Thoracic aorta (tissue), 2 donors: ENCODE results near the gene SETBP1. TPM values are rescaled to one million over a fixed set of nuclear protein-coding genes. Genes with fewer than 3 reads are reported as not detected.

ENCODE experiments used
- ATAC-seq: fragments of 150-250 bp; one replicate; pipeline ENCODE4 v1.8.0; 2017; ENCODE audit warnings: low read depth; ENCODE audit not compliant: insufficient number of reproducible peaks, low FRiP score
- DNase-seq: peaks from one replicate; pipeline ENCODE4 v3.0.0-alpha.2; 2020; ENCODE audit warnings: low spot score
- H3K27ac ChIP-seq, 2 donors: fragments of 200-600 bp; sonication (generic); 1 replicate in 1 of 2; 2 replicates in 1 of 2; pipeline ENCODE4 v1.5.1; 2016; ENCODE audit warnings: mild to moderate bottlenecking in 2 of 2, moderate library complexity in 2 of 2
- H3K27me3 ChIP-seq: fragments of 200-600 bp; sonication (generic); replicated peaks from 2 replicates; pipeline ENCODE4 v1.6.0; 2016; ENCODE audit warnings: mild to moderate bottlenecking; ENCODE audit not compliant: insufficient read depth
- H3K36me3 ChIP-seq: fragments of 200-600 bp; sonication (generic); one replicate; pipeline ENCODE4 v1.5.1; 2016
- H3K4me1 ChIP-seq, 2 donors: fragments of 200-600 bp; sonication (generic); 1 replicate in 1 of 2; 2 replicates in 1 of 2; pipeline versions ENCODE4 v1.5.1 to v1.6.0; 2016; ENCODE audit warnings: low read depth in 2 of 2, mild to moderate bottlenecking in 1 of 2; ENCODE audit not compliant: control insufficient read depth in 1 of 2
- H3K4me3 ChIP-seq: fragments of 200-600 bp; sonication (generic); 2 replicates; pipeline ENCODE4 v1.5.1; 2016; ENCODE audit warnings: mild to moderate bottlenecking
- H3K9me3 ChIP-seq: fragments of 200-600 bp; sonication (generic); 2 replicates; pipeline ENCODE4 v1.5.1; 2016
- total RNA-seq, 2 donors: library from RNA; depleted of rRNA; stranded (reverse); fragments of >200 nt; gene quantifications; one replicate each; pipeline versions ENCODE4 v1.1.0 to v1.2.3, GENCODE V29; 2016
- TF ChIP-seq, protein P1 (sequence below): fragments of 200-600 bp; sonication (generic); IDR thresholded peaks from one replicate; pipeline ENCODE4 v1.5.1; 2019; ENCODE audit warnings: antibody characterized with exemption

SETBP1 gene
- total RNA-seq, 2 donors from 2014 or later = 39.3 to 50.2 TPM

DNA sequence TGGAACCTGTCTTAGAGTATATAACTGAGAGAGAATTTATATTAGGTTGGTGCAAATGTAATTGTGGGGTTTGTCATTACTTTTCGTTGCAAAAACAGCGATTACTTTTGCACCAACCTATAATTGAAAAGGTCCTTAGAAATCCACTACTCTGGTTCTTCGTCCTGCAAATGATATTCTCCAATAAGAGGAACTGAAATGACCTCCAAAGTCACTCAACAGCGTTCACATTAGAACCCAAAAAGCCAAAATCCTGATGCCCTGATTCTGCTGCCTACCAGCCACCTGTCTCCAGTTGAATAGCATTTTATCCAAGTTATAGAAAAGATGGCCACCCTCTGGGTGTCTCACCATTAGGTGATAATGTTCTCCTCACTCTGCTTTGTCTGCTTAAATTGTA is 230.6 kb downstream of the SETBP1 start:
- TF ChIP-seq, protein P1, sequence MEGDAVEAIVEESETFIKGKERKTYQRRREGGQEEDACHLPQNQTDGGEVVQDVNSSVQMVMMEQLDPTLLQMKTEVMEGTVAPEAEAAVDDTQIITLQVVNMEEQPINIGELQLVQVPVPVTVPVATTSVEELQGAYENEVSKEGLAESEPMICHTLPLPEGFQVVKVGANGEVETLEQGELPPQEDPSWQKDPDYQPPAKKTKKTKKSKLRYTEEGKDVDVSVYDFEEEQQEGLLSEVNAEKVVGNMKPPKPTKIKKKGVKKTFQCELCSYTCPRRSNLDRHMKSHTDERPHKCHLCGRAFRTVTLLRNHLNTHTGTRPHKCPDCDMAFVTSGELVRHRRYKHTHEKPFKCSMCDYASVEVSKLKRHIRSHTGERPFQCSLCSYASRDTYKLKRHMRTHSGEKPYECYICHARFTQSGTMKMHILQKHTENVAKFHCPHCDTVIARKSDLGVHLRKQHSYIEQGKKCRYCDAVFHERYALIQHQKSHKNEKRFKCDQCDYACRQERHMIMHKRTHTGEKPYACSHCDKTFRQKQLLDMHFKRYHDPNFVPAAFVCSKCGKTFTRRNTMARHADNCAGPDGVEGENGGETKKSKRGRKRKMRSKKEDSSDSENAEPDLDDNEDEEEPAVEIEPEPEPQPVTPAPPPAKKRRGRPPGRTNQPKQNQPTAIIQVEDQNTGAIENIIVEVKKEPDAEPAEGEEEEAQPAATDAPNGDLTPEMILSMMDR = no peak
- H3K4me1 ChIP-seq = peaks cover 0 to 14% of the 10 kb centered on the region in 2 donors
- H3K27me3 ChIP-seq = no peaks in the 10 kb centered on the region
- H3K36me3 ChIP-seq = no peaks in the 10 kb centered on the region
- no peak overlapping the region for H3K4me3 ChIP-seq
- no peak for DNase-seq
- ATAC-seq = no peak
- no peaks in the 10 kb centered on the region for H3K9me3 ChIP-seq
- H3K27ac ChIP-seq = no peak overlapping the region

DNA sequence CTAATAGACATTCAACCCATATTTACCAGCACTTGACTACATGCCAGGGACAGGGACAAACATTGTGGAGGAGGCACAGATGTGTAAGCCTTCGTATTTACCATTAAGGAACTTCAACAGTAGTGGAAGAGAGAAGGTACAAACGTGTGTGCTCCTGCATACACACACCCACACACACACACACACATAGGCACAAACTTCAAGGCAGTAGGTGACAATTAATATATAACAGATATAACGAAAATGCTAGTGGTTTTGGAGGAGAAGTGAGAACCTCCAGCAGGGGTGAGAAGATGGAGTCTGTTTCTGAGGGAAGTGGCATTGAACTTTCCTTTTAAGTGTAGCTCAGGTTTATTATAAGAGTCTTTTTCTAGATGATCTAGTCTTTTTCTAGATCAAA is 231.1 kb downstream of the SETBP1 start:
- no peaks in the 10 kb centered on the region for H3K36me3 ChIP-seq
- no peaks in the 10 kb centered on the region for H3K27me3 ChIP-seq
- no peak overlapping the region for H3K4me3 ChIP-seq
- no peak for DNase-seq
- TF ChIP-seq, protein P1 = no peak
- H3K4me1 ChIP-seq = peaks cover under 1 to 20% of the 10 kb centered on the region in 2 donors
- no peaks in the 10 kb centered on the region for H3K9me3 ChIP-seq
- ATAC-seq = no peak
- no peak overlapping the region for H3K27ac ChIP-seq

DNA sequence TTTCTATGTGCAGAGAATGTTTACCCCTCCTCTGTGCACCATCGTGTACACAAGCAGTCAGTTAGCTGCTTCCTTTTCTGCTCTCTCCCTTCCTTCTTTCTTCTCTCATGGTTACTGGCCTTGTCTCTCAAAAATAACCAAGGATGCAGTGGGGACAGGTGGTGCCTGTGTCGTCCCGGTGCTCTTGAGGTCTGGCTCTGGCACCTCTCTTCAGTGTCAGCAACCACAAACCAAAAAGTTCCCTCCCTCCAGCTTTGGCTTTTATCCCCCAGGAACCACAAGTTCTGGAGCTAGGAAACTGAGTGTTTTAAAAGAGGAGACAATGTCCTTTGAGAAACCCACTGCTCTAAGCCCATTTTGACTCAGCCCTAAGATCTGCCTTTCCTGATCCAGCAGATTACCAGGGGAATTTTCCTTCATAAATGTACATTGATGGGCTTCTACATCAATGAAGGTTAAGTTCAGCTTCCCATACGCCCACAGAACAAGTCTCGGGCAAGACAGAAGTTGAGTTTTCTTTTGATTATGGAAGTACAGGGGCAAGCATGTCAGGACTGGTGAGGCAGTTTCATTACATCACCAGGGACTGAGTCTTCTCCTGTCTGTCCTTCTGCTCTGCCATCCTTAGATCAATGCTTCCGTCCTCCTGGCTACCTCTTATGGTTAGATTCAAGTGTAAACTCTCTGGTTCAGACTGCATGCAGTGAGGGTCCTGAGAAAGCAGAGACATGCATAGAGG is 232.2 kb downstream of the SETBP1 start:
- TF ChIP-seq, protein P1 = no peak
- H3K4me1 ChIP-seq = peaks cover 9 to 31% of the 10 kb centered on the region in 2 donors
- ATAC-seq = no peak
- H3K36me3 ChIP-seq = no peaks in the 10 kb centered on the region
- no peak overlapping the region for H3K4me3 ChIP-seq
- no peaks in the 10 kb centered on the region for H3K9me3 ChIP-seq
- no peaks in the 10 kb centered on the region for H3K27me3 ChIP-seq
- DNase-seq = no peak
- H3K27ac ChIP-seq = no peak overlapping the region

DNA sequence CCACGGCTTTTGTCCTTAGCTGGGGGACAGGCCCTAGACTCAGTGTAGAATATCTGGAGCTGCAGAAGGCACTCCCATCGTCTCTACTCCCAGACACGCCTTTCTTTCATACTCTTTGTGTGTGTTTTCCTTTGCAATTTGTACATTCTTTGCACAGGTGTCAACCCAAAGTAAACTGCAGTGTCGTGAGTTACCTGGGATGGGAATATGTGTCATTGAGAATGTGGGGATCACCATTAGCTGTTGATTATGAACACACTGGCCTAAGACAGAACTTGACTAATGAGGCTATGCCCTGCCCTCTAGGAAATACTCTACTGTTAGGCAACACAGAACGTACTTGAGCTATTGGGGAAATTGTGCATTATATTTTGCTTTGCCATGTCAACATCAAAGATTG is 233.3 kb downstream of the SETBP1 start:
- no peaks in the 10 kb centered on the region for H3K36me3 ChIP-seq
- ATAC-seq = no peak
- H3K9me3 ChIP-seq = no peaks in the 10 kb centered on the region
- TF ChIP-seq, protein P1 = no peak
- H3K4me3 ChIP-seq = no peak overlapping the region
- peaks cover 13 to 40% of the 10 kb centered on the region in 2 donors for H3K4me1 ChIP-seq
- H3K27ac ChIP-seq = no peak overlapping the region
- no peak for DNase-seq
- no peaks in the 10 kb centered on the region for H3K27me3 ChIP-seq

DNA sequence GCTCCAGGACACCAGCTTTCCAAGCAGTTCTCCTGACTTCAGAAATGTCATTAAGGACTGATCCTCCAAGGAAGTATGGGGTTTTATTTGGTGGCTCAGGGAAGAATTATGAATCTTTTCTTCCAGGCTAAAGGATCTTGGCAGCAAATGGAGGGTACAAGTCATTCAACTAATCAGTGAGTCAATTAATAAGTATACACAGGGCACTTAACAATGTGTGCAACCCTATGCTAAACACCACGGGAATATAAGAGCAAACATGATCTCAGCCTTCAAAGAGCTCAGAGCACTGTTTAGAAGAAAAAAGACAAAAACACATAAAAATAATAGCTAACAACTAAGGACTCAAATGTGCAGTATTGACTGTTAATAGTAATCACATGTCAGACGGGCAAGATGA is 234.5 kb downstream of the SETBP1 start:
- Histone ChIP-seq H3K4me1 (peaks cover 13 to 40% of the 10 kb centered on the region in 2 donors), H3K36me3 (no peaks in the 10 kb centered on the region), H3K9me3 (no peaks in the 10 kb centered on the region), H3K4me3 (no peak overlapping the region), H3K27me3 (no peaks in the 10 kb centered on the region), H3K27ac (peak overlapping the region; percentile 69 to 72)
- TF ChIP-seq, protein P1 = no peak
- DNase-seq = no peak
- ATAC-seq = no peak
